PC-3 (cell line): ENCODE data around the gene CD3G.

ENCODE experiments used
- EZH2 ChIP-seq: fragments of 300-600 bp; sonication (generic); IDR thresholded peaks from one replicate; pipeline ENCODE4 v1.6.1; 2017; ENCODE audit warnings: antibody characterized with exemption, mild to moderate bottlenecking, low read length; ENCODE audit not compliant: unreplicated experiment
- EZH2phosphoT487 ChIP-seq: fragments of 300-600 bp; sonication (generic); IDR thresholded peaks from 2 replicates; pipeline ENCODE4 v1.6.1; 2018; ENCODE audit warnings: mild to moderate bottlenecking, antibody characterized with exemption, low read length, borderline replicate concordance
- TF ChIP-seq, protein P1 (sequence below): fragments of 300-600 bp; sonication (generic); conservative IDR thresholded peaks from 2 replicates; pipeline ENCODE4 v1.5.1; 2017; ENCODE audit warnings: antibody characterized with exemption, low read depth, mild to moderate bottlenecking, low read length

GRCh38 chr11:118318124-118318523 is 26.0 kb upstream of the CD3G start:
- TF ChIP-seq, protein P1, sequence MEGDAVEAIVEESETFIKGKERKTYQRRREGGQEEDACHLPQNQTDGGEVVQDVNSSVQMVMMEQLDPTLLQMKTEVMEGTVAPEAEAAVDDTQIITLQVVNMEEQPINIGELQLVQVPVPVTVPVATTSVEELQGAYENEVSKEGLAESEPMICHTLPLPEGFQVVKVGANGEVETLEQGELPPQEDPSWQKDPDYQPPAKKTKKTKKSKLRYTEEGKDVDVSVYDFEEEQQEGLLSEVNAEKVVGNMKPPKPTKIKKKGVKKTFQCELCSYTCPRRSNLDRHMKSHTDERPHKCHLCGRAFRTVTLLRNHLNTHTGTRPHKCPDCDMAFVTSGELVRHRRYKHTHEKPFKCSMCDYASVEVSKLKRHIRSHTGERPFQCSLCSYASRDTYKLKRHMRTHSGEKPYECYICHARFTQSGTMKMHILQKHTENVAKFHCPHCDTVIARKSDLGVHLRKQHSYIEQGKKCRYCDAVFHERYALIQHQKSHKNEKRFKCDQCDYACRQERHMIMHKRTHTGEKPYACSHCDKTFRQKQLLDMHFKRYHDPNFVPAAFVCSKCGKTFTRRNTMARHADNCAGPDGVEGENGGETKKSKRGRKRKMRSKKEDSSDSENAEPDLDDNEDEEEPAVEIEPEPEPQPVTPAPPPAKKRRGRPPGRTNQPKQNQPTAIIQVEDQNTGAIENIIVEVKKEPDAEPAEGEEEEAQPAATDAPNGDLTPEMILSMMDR: no peak
- TF ChIP-seq EZH2phosphoT487 (no peak), EZH2 (no peak)
